SKM-1 (cell line): ENCODE data around the gene KATNB1.
A peak's percentile ranks its signal among the peaks of the same experiment; 100 is the strongest.

Experiments used
- DNase-seq: peaks from one replicate; lab custom pipeline; 2025; ENCODE audit not compliant: unreplicated experiment; lab: John Stamatoyannopoulos, UW

The KATNB1 gene, protein sequence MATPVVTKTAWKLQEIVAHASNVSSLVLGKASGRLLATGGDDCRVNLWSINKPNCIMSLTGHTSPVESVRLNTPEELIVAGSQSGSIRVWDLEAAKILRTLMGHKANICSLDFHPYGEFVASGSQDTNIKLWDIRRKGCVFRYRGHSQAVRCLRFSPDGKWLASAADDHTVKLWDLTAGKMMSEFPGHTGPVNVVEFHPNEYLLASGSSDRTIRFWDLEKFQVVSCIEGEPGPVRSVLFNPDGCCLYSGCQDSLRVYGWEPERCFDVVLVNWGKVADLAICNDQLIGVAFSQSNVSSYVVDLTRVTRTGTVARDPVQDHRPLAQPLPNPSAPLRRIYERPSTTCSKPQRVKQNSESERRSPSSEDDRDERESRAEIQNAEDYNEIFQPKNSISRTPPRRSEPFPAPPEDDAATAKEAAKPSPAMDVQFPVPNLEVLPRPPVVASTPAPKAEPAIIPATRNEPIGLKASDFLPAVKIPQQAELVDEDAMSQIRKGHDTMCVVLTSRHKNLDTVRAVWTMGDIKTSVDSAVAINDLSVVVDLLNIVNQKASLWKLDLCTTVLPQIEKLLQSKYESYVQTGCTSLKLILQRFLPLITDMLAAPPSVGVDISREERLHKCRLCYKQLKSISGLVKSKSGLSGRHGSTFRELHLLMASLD

DNA sequence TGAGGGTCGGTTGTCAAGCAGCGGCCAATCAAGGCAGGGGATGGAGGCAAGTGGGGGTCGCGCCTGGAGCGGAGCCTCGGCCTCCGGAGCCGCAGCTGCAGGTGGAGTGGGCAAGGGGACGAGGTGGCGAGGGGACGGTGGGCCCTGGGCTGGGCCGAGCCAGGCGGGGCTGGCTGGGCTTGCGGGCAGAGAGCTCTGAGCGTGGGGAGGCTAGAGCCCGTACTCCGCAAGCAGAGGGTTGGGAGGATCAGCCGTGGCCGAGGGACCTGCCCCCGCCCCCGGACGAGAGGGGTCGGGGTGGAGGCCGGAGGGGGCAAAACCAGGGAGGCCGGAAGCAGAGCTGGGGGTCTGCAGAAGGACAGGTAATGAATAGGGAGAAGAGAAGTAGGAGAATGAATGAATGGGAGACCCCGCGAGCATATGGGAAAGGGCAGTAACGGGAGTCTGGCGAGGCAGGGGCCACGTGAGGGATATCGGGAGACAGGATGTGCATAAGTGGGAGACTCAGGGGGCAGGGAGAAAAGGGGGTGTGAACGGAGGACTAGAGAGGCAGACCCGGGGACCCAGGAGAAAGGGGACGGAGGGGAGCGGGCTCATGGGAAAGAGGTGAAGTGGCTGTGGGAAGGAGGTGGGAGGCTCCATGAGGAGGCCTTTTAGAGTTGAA, at the start of gene KATNB1:
KATNB1 (plus strand) TSS at position 16 of the 664 bp plus-strand sequence. CDS start 1,474 bp downstream, outside the sequence.
- no peak for DNase-seq

DNA sequence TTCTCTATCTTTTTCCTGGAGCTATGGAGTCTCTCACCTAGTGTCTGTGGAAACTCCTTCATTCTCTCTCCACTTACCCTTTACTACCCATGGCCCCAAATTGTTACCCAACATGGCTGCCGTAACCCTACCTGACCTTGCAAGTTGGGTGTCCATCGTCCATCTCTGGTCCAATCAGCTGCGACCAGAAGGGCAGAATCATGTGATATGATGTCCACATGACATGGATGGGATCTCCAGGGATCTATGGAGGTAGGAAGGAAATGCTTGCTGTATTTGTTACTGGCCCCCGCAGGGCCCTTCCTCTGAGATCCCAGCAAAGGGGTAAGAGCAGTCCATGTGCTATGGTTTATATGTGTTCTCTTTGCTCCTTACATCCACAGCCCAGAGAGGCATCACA, 49.0 kb upstream of the KATNB1 start:
- no peak for DNase-seq

DNA sequence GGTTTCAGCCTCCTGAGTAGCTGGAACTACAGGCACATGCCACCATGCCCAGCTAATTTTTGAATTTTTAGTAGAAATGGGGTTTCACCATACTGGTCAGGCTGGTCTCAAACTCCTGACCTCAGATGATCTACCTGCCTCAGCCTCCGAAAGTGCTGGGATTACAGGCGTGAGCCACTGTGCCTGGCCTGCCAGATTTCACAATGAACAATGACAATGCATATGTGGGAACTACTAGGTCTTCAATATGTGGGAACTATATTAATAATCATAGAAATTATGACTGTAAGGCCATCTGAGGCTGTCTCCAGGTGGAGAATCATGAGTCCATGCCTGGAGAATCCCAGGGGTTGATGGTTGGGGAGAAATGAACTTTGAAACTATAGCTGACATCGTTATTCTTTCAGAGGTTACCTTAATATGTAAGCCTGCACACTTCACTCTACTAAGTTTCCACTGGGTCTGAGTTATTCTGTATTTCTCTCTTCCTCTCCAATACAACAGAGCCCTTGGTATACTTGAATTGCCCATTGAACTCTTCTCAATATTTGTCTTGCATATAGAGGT, 48.1 kb upstream of the KATNB1 start:
- DNase-seq, result no peak

DNA sequence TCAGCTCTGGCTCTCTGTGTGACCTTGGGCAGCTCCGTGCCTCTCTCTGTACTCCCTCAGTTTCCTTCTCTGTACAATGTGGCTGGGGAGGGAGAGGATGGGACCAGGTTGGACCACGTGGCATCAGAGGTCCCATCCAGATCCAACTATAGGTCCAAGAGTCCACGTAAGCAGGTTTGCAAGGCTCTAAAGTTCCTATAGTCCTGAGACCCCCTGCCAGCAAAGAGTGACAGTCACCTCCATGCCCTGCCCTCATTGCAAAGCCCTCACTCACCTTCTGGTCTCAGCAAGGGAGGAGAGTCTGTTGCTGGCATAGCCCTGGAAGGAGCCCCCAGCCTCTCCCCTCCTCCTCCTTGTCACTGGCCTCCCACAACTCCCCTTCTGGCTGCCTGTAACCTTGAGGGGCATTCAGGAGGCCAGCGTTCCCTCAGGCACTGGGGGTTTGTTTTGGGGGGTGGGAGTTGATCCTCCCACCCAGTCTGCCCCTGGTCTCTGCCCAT, 47.0 kb upstream of the KATNB1 start:
- no peak for DNase-seq

DNA sequence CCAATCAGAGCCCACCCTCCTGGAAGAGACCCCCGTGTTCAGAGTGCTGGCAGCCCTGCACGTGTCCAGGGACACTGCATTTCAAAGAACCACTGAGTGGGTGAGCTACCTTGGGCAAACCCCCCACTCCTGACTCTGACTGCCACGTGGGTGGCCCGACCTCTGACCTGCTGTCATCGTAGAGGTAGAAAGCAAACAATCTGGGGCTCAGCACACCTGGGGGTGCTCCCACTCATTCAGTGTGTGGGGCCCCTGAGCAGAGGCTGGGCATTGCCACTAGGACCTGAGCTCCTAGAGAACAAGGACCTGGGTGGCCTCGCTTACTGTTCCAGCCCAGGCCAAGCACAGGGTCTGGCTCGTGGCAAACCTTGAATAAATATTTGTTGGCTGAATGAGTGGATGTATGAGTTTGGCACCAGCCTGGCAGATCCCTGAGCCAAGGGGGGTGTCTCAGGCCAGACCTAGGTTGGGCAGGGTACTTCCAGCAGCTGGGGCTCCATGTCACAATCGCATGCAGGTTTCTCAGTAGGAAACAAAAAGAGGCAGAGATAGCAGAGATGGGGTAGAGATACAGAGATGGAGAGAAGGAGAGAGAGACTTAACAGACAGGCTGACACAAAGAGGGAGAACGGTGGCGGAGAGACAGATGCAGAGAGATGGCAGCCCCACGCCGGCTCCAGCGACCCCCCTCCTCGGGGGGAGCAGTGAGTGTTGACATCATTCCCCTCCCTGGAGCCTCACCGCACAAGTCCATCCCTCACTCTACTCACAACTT, 46.4 kb upstream of the KATNB1 start:
- DNase-seq, result no peak

DNA sequence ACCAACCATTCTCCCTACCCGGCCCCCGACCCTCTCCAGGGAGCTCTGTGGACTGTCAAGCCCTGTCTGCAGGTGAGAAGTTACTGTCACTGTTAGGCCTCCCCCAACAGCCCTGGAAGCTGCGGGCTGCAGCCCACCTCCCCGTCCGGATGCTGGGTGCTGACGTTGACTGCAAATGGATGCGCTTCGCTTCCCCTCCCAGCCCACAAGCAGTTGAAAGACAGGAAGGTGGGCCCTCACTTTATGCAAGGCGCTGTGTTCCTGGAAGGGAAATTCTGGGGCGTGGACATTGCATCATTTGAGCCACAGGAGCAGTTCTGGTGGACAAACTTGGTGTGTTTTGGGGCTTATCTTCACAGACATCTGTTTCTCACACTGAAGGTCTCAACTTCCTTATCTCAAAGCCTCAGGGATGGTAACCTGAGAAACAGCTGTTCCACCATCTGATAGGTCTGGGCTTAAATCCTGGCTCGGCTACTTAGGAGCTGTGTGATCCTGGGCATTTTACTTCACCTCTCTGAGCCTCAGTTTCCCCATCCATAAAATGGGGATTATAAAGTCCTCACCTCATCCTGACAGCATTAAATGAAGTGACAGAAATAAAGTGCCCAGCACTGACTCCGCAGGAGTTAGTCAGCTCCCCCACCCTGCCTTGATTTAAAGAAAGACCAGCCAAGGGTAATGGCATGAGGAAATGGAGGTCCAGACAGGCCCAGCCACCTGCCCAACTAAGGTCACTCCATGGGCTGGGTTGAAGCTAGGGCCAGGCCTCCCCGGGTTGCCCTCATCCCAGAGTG, 45.6 kb upstream of the KATNB1 start:
- peak; percentile 96 for DNase-seq

DNA sequence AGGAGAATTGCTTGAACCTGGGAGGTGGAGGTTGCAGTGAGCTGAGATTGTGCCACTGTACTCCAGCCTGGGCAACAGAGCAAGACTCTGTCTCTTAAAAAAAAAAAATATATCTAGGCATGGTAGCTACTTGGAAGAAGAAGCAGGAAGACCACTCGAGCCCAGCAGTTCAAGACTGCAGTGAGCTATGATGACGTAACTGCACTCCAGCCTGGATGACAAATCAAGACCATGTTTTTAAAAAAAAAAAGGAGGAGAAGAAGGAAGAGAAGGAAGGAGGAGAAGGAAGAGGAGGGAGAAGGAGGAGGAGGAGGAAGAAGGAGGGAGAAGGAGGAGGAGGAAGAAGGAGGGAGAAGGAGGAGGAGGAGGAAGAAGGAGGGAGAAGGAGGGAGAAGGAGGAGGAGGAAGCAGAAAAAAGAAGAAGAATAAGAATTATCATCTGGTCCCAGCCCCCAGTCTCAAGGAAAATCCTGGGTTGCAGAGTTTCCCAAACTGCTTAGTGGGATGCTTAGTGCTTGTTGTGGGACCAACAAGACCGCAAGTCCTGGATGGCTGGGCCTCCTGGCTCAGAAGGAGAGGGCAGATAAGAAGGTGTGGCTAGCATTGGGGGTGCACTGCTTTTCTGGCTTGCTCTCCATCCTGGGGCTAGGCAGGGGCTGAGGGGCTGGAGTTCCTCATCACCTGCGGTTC, 44.6 kb upstream of the KATNB1 start:
- no peak for DNase-seq

DNA sequence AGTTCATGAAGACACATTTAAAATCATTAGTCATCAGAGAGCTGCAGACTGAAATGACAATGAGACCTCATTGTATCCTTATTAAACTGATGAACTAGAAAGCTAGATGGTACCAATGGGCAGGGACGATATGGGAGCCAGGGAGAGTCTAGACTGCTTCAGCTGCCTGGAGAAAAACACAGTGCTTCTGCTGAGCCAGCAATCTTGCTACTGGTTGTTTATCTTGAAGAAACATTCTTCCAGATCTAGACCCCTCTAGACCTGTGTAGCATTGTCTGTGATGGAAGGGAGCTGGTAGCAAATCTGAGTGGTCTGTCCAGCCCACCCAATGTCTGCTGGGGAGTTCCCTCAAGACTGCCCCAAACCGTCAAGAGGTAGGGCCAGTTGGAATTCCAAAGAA, 42.9 kb upstream of the KATNB1 start:
- no peak for DNase-seq

DNA sequence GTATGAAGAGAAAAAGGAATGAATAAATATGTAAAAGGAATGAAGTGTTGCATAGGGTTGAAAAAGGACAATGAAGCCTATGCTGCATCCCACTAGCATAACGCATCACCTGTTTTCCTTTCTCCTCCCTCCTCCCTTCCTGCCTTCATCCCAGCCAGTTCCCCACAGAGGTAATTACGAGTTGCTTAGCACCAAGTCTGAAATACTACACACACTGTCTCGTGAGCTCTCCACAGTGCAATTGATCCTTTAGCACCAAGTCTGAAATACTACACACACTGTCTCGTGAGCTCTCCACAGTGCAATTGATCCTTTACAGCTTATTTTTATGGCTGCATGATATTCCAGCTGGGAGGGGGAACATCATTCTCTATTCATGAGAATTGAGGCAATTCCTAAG, 42.0 kb upstream of the KATNB1 start:
- DNase-seq, result no peak

DNA sequence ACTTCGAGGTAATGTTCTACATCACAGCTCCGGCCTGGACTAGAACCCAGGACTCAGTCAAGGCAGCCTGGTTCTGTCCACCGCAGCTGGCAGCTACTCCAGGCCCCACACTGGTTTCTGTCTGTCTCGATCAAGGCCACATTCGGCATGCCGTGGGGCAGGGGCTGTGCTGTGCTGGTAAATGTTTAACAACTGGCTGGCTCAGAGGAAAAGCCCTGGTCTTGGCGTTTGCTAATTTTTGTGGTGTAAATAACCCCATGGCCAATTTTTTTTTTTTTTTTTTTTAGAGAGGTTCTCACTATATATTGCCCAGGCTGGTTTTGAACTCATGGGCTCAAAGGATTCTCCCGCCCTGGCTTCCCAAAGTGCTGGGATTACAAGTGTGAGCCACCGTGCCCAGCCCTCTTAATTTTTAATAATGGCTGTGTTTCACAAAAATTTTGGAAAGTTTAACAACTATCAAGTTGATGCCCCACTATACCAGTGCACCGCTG, 41.3 kb upstream of the KATNB1 start:
- no peak for DNase-seq

DNA sequence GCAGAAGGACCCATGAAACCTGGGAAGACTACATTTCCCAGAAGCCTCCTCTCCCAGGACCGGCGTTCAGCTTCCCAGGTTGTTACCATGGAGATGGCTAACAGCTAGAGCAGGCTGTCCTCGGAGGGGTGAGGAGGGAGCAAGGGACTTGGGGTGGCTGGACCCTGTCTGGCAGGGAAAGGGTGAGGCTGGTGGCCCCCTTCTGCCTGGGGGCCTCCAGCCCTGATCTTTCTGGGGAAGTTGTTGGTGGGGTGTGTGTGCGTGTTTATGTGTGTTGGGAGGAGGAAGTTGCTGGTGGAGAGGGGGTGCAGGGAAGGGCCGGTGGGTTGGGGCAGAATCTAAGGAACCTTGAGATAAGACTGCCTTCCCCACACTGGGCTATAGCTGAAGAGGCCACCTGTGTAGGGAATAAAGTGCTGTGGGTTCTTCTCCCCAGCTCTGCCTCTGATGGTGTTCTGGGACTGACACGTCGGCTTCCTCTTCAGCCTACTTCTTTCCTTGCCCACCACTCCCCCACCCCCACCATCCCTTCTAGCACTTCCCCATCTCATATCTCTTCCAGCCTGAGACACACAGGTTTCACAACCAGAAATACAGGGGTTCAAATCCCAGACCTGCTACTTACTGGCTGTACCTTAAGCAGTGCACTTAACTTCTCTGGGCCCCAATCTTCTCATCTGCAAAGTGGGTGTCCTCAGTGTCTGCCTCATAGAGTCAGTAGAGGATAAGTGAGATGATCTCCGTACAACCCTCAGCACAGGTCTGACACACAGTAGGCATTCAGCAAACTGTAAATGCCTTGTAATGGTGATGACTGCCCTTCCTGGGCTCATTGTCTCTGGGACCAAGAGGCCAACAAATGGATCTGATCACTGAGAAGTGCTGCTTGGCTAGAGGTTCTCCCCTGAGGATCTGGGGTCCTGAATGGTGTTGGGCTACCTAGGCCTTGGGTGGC, 40.6 kb upstream of the KATNB1 start, which contains the start of gene DRC7:
DRC7 (plus strand) TSS at position 82 of the 955 bp plus-strand sequence. CDS start 3,144 bp downstream, outside the sequence.
- DNase-seq, result peak; percentile 90

DNA sequence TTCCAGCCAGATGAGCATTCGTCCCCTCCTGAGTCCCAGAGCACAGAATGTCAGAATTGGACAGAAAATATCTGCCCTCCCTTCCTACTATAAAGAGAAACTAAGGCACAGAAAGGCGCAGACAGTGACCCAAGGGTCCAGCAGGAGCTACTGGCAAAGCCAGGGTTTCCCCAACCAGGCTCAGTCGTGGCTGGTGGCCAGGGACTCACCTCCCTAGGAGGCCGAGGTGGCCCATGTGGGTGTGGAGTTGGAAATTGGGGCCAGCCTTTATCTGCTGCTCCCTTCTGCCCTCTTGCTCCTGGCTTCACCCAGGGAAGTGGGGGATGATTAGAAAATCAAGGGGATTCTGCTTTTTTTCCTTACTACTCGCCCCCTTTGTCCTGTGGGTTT, 39.9 kb upstream of the KATNB1 start:
- no peak for DNase-seq

DNA sequence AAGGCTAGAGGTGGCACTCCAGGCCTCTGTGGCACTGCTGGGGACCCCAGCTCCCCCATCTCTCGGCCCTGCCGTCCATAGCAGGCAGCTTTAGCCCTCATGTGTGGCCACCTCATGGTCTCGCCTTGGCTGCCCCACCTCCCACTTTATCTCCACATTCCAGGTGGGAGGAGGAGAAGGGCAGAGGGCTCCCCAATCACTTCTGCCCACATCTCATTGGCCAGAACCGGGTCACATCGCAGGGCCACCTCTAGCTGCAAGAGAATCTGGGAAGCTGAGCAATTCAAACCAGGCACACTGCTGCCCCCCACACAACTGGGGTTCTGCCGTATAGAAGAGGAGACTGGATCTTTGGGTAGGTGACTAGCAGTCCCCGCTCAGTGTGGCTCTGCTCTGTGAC, 39.3 kb upstream of the KATNB1 start:
- no peak for DNase-seq

DNA sequence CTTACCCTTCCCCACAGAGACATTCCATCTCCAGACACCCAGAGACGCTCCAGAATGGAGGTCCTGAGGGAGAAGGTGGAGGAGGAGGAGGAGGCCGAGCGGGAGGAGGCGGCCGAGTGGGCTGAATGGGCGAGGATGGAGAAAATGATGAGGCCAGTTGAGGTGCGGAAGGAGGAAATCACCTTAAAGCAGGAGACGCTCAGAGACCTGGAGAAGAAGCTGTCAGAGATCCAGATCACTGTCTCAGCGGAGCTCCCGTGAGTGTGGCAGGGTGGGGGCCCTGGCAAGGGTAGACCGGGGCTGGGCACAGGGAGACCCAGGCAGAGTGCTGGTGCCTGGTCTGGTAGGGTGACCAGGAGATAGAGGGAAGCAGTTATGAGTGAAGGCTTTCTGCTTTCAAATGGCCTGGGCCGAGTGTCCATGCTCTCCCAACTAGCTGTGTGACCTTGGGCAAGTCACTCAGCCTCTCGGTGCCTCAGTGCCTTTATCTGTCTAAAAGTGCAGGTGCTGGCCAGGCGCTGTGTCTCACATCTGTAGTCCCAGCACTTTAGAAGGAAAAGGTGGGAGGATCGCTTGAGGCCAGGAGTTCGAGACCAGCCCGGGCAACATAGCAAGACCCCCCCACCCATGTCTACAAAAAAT, 37.6 kb upstream of the KATNB1 start:
- DNase-seq, result no peak

DNA sequence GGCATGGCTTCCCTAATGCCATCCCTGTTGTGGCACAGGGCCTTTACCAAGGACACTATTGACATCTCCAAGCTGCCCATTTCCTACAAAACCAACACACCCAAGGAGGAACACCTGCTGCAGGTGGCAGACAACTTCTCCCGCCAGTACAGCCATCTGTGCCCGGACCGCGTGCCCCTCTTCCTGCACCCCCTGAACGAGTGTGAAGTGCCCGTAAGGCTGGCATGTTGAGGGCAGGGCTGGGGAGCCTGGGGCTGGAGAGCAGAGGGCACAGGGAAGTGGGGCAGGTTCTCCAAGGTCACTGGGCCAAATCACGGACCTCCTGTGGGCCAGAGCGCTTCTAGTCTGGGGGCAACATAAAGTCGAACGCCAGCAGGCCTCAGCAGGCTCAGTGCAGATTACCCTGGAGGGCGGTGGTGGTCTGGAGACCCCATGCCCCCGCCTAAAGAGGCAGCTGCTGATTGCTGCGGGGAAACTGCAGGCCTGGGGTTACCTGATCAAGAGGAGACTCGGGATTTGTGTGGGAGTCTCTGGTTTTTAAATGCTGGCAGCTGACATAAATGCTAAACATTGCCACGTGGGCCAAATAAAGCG, 36.7 kb upstream of the KATNB1 start:
- DNase-seq, result no peak

DNA sequence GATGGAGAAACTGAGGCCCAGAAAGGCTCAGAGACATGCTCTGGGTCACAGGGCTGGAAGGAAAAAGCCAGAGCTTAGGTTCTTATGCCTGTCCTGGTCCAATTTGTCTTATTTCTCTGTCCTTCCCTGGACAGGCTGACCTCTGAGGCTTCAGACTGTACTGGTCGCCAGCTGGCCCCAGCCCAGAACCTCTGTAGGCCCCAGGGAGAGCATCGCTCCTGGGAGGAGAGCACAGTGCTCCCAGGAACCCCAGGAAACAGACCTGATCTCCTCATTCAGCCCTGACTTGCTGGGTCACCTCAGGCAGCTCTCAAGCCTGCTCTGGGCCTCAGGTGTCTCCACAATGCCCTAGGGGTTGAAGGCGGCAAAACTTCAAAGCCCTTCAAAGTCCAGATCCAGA, 36.1 kb upstream of the KATNB1 start:
- DNase-seq, result no peak

DNA sequence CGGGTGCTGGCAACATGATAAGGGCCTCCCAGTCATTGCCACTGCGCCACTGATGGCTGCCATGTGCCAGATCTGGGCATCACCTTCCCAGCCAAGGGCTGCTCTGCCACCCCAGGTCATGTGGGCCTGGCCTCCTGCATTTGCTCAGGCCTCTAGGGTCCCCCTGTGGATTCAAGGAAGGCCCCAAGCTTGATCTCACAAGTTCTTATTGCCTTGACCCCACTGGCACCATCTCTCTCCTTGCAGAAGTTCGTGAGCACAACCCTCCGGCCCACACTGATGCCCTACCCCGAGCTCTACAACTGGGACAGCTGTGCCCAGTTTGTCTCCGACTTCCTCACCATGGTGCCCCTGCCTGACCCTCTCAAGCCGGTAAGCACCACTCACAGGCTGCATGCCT, 35.7 kb upstream of the KATNB1 start:
- no peak for DNase-seq
